HG03108 (cell line): ENCODE measurements around the gene USP2.

ENCODE experiments used
- ATAC-seq: cut with Tn5 transposase; IDR thresholded peaks from one replicate; pipeline ENCODE4 v1.9.1; 2021; ENCODE audit warnings: moderate library complexity; ENCODE audit not compliant: unreplicated experiment

Gene USP2

GRCh38 chr11:119343726-119344125 lies 37.8 kb downstream of the USP2 start:
- no peak for ATAC-seq

GRCh38 chr11:119342362-119343130 lies 38.9 kb downstream of the USP2 start:
- ATAC-seq: no peak

- ATAC-seq: no peak
Observed at GRCh38 chr11:119342023-119342300, 39.5 kb downstream of the USP2 start.

- no peak for ATAC-seq
Observed at GRCh38 chr11:119341222-119342022, 40.1 kb downstream of the USP2 start.

GRCh38 chr11:119340335-119341221 lies 40.9 kb downstream of the USP2 start, which contains the start of gene C1QTNF5:
Gene C1QTNF5, minus strand, starts transcription at chr11:119340883. Its CDS starts 486 bp downstream, at chr11:119340397.
- no peak for ATAC-seq

- ATAC-seq: no peak
Observed at GRCh38 chr11:119339589-119340334, 41.7 kb downstream of the USP2 start.

GRCh38 chr11:119338965-119339588 lies 42.4 kb downstream of the USP2 start:
- ATAC-seq: no peak

- ATAC-seq: no peak
Observed at GRCh38 chr11:119338318-119338890, 43.1 kb downstream of the USP2 start.

- no peak for ATAC-seq
Observed at GRCh38 chr11:119337581-119338317, 43.7 kb downstream of the USP2 start.

GRCh38 chr11:119336744-119337469 lies 44.6 kb downstream of the USP2 start:
- ATAC-seq: no peak

GRCh38 chr11:119335655-119336543 lies 45.6 kb downstream of the USP2 start:
- ATAC-seq: no peak

GRCh38 chr11:119335091-119335654 lies 46.3 kb downstream of the USP2 start:
- no peak for ATAC-seq

GRCh38 chr11:119334174-119334930 lies 47.1 kb downstream of the USP2 start, which contains the start of gene RNF26:
Gene RNF26, plus strand, starts transcription at chr11:119334527. Its CDS starts 596 bp downstream, at chr11:119335123.
- peak; percentile 93 for ATAC-seq

GRCh38 chr11:119332111-119332765 lies 49.3 kb downstream of the USP2 start:
- no peak for ATAC-seq

- no peak for ATAC-seq
Observed at GRCh38 chr11:119330237-119330636, 51.3 kb downstream of the USP2 start.

GRCh38 chr11:119329320-119329719 lies 52.2 kb downstream of the USP2 start:
- ATAC-seq: no peak
